H9 (cell line): Measurements from ENCODE around the gene PDE4B. TPM values are rescaled to one million over a fixed set of nuclear protein-coding genes. Genes with fewer than 3 reads are reported as not detected.

Experiments used
- DNase-seq: peaks from one replicate; pipeline ENCODE4 v3.0.0-alpha.2; 2017
- H2AFZ ChIP-seq: one replicate; pipeline ENCODE4 v1.6.1; 2013; ENCODE audit warnings: mild to moderate bottlenecking, low read length, control low read depth, moderate library complexity
- H2AK5ac ChIP-seq: 2 replicates; pipeline ENCODE4 v1.6.1; 2013; ENCODE audit warnings: low read length, control low read depth, mixed read lengths; ENCODE audit not compliant: insufficient read length
- H2BK120ac ChIP-seq: one replicate; pipeline ENCODE4 v1.6.1; 2013; ENCODE audit warnings: low read depth, mild to moderate bottlenecking, low read length, control low read depth, inconsistent platforms; ENCODE audit not compliant: poor library complexity, severe bottlenecking
- H2BK12ac ChIP-seq: 2 replicates; pipeline ENCODE4 v1.6.1; 2013; ENCODE audit warnings: low read length, control low read depth, mixed read lengths, low read depth; ENCODE audit not compliant: insufficient read length
- H2BK15ac ChIP-seq: 2 replicates; pipeline ENCODE4 v1.6.1; 2013; ENCODE audit warnings: low read depth, low read length, control low read depth
- H2BK20ac ChIP-seq: one replicate; pipeline ENCODE4 v1.6.1; 2013; ENCODE audit warnings: low read depth, mild to moderate bottlenecking, low read length, control low read depth, inconsistent platforms; ENCODE audit not compliant: poor library complexity, severe bottlenecking
- H2BK5ac ChIP-seq: 2 replicates; pipeline ENCODE4 v1.6.1; 2013; ENCODE audit warnings: low read length, control low read depth, mixed read lengths; ENCODE audit not compliant: insufficient read length
- H3K14ac ChIP-seq: 2 replicates; pipeline ENCODE4 v1.6.1; 2013; ENCODE audit warnings: low read length, control low read depth; ENCODE audit not compliant: insufficient read depth
- H3K18ac ChIP-seq: 2 replicates; pipeline ENCODE4 v1.6.1; 2013; ENCODE audit warnings: low read depth, mild to moderate bottlenecking, mixed read lengths, low read length, control low read depth; ENCODE audit not compliant: insufficient read length
- H3K23ac ChIP-seq: 2 replicates; pipeline ENCODE4 v1.6.1; 2013; ENCODE audit warnings: low read length, control low read depth, mixed read lengths, low read depth; ENCODE audit not compliant: insufficient read length
- H3K23me2 ChIP-seq: 2 replicates; pipeline ENCODE4 v1.6.1; 2013; ENCODE audit warnings: low read depth, mild to moderate bottlenecking, mixed read lengths, low read length, control low read depth; ENCODE audit not compliant: insufficient read length, poor library complexity, severe bottlenecking
- H3K27ac ChIP-seq: 2 replicates; pipeline ENCODE4 v1.5.1; 2013; ENCODE audit warnings: low read length, control low read depth, mixed read lengths, low read depth; ENCODE audit not compliant: insufficient read length
- H3K27me3 ChIP-seq: 2 replicates; pipeline ENCODE4 v1.6.1; 2013; ENCODE audit warnings: low read length, control low read depth, inconsistent platforms; ENCODE audit not compliant: insufficient read depth
- H3K4ac ChIP-seq: 2 replicates; pipeline ENCODE4 v1.6.1; 2013; ENCODE audit warnings: low read depth, mild to moderate bottlenecking, control low read depth, inconsistent platforms, low read length, moderate library complexity
- H3K4me1 ChIP-seq: 2 replicates; pipeline ENCODE4 v1.6.1; 2013; ENCODE audit warnings: low read length, control low read depth, inconsistent platforms; ENCODE audit not compliant: insufficient read depth
- H3K4me2 ChIP-seq: 2 replicates; pipeline ENCODE4 v1.6.1; 2013; ENCODE audit warnings: low read length, control low read depth, mixed read lengths; ENCODE audit not compliant: insufficient read length, insufficient read depth
- H3K56ac ChIP-seq: 2 replicates; pipeline ENCODE4 v1.6.1; 2013; ENCODE audit warnings: low read depth, mild to moderate bottlenecking, mixed read lengths, low read length, control low read depth; ENCODE audit not compliant: insufficient read length
- H3K79me1 ChIP-seq: 2 replicates; pipeline ENCODE4 v1.6.1; 2013; ENCODE audit warnings: low read depth, mild to moderate bottlenecking, moderate library complexity, low read length, control low read depth, inconsistent platforms; ENCODE audit not compliant: insufficient read depth, poor library complexity, severe bottlenecking
- H3K79me2 ChIP-seq: 2 replicates; pipeline ENCODE4 v1.6.1; 2013; ENCODE audit warnings: low read length, control low read depth, inconsistent platforms; ENCODE audit not compliant: insufficient read depth
- H3K9ac ChIP-seq: 2 replicates; pipeline ENCODE4 v1.6.1; 2013; ENCODE audit warnings: low read length, control low read depth, mixed read lengths; ENCODE audit not compliant: insufficient read length; ENCODE audit errors: extremely low read depth
- H3K9me3 ChIP-seq: one replicate; pipeline ENCODE4 v1.6.1; 2013; ENCODE audit warnings: low read depth, low read length, inconsistent platforms; ENCODE audit not compliant: control insufficient read depth
- H3T11ph ChIP-seq: one replicate; pipeline ENCODE4 v1.6.1; 2013; ENCODE audit warnings: mild to moderate bottlenecking, low read length, control low read depth, inconsistent platforms
- H4K20me1 ChIP-seq: one replicate; pipeline ENCODE4 v1.6.1; 2013; ENCODE audit not compliant: control insufficient read depth, insufficient read length, insufficient read depth
- H4K5ac ChIP-seq: 2 replicates; pipeline ENCODE4 v1.6.1; 2013; ENCODE audit warnings: low read depth, mild to moderate bottlenecking, mixed read lengths, low read length, control low read depth; ENCODE audit not compliant: insufficient read length
- H4K8ac ChIP-seq: replicated peaks from 2 replicates; pipeline ENCODE4 v1.6.1; 2013; ENCODE audit warnings: low read length, control low read depth, mixed read lengths, low read depth; ENCODE audit not compliant: insufficient read length
- H4K91ac ChIP-seq: 2 replicates; pipeline ENCODE4 v1.6.1; 2013; ENCODE audit warnings: low read depth, mild to moderate bottlenecking, moderate library complexity, mixed read lengths, low read length, control low read depth; ENCODE audit not compliant: insufficient read length
- H3K27ac Mint-ChIP-seq, 3 experiments: 2 replicates in 2 of 3; 3 replicates in 1 of 3; pipeline ENCODE4 v1.8.0; 2020 to 2021; ENCODE audit warnings: mixed read lengths in 3 of 3, mild to moderate bottlenecking in 1 of 3, moderate library complexity in 1 of 3
- H3K27me3 Mint-ChIP-seq: 2 replicates; pipeline ENCODE4 v1.8.0; 2021; ENCODE audit warnings: low read depth, mild to moderate bottlenecking, moderate library complexity, mixed read lengths
- H3K36me3 Mint-ChIP-seq, 3 experiments: 2 replicates in 2 of 3; 3 replicates in 1 of 3; pipeline ENCODE4 v1.8.0; 2020 to 2021; ENCODE audit warnings: low read depth in 3 of 3, mixed read lengths in 3 of 3; ENCODE audit not compliant: insufficient read depth in 1 of 3
- H3K4me1 Mint-ChIP-seq, 2 experiments: 2 replicates each; pipeline ENCODE4 v1.8.0; 2020; ENCODE audit warnings: mixed read lengths in 2 of 2
- H3K4me3 Mint-ChIP-seq, 2 experiments: 2 replicates in 1 of 2; 3 replicates in 1 of 2; pipeline ENCODE4 v1.8.0; 2020 to 2021; ENCODE audit warnings: mild to moderate bottlenecking in 2 of 2, mixed read lengths in 2 of 2, moderate library complexity in 1 of 2
- H3K9me3 Mint-ChIP-seq, 2 experiments: 2 replicates in 1 of 2; 3 replicates in 1 of 2; pipeline ENCODE4 v1.8.0; 2020; ENCODE audit warnings: mild to moderate bottlenecking in 2 of 2, mixed read lengths in 2 of 2, moderate library complexity in 1 of 2
- CTCF ChIP-seq: fragments of 200-600 bp; sonication (generic); conservative IDR thresholded peaks from 3 replicates; pipeline ENCODE4 v1.8.0; 2021; ENCODE audit warnings: antibody characterized with exemption, mild to moderate bottlenecking
- WGBS: extraction: QIAGEN DNeasy Blood & Tissue Kit; methylation state at CpG from one replicate; pipeline ENCODE4 v1.1.7; 2013; ENCODE audit warnings: missing lambda C conversion rate, low lambda C conversion rate, mixed read lengths; ENCODE audit not compliant: insufficient read length; ENCODE audit errors: extremely low coverage; 5-methylcytosine and 5-hydroxymethylcytosine counted together
- total RNA-seq: library from RNA; stranded (reverse); gene quantifications from 2 replicates; pipeline ENCODE4 v1.2.1, GENCODE V29; 2021

Gene PDE4B
- total RNA-seq, 1 experiment from 2014 or later, result 19.8 TPM

- Histone ChIP-seq H3K56ac (no peak overlapping the region), H3K4me2 (no peak overlapping the region), H2AK5ac (no peak overlapping the region), H3K9ac (no peak overlapping the region), H4K5ac (no peak overlapping the region), H2BK20ac (no peak overlapping the region), H3K4me1 (no peaks in the 10 kb centered on the region), H4K20me1 (no peaks in the 10 kb centered on the region), H3K27ac (no peak overlapping the region), H3K79me1 (no peaks in the 10 kb centered on the region), H3T11ph (no peak overlapping the region), H2BK5ac (no peak overlapping the region), H2AFZ (no peak overlapping the region), H3K27me3 (no peaks in the 10 kb centered on the region), H3K14ac (no peak overlapping the region), H2BK12ac (no peak overlapping the region), H3K4ac (no peak overlapping the region), H3K18ac (no peak overlapping the region), H2BK120ac (no peak overlapping the region), H3K23me2 (no peaks in the 10 kb centered on the region), H2BK15ac (no peak overlapping the region), H3K9me3 (no peaks in the 10 kb centered on the region), H4K91ac (no peak overlapping the region), H4K8ac (no peak overlapping the region), H3K79me2 (no peaks in the 10 kb centered on the region), H3K23ac (no peak overlapping the region)
- TF ChIP-seq CTCF, result no peak
- Mint-ChIP-seq H3K27me3 (peaks cover 3% of the 10 kb centered on the region), H3K9me3 (no peaks in the 10 kb centered on the region), H3K4me3 (no peak overlapping the region), H3K36me3 (no peaks in the 10 kb centered on the region), H3K27ac (no peak overlapping the region), H3K4me1 (no peaks in the 10 kb centered on the region)
- DNase-seq, result no peak
- WGBS, result no CpG with 5 or more reads among the region's 1 CpG
Observed at GRCh38 chr1:65904681-65905083, 112.0 kb downstream of the PDE4B start.
